Endothelial cell of umbilical vein (primary cell): Measurements from ENCODE around the gene IQCH. TPM values are rescaled to one million over a fixed set of nuclear protein-coding genes. Genes with fewer than 3 reads are reported as not detected.

ENCODE experiments used
- BruUV-seq: library from RNA; stranded (reverse); fragments of 400-500 nt; replicated peaks from 2 replicates; lab custom pipeline; 2021; lab: Mats Ljungman, UMichigan
- CTCF ChIA-PET: fragments of 300-600, 350-600 bp; sonication (Branson Sonifier 250); formaldehyde crosslinking; loops from one replicate; lab custom pipeline; 2021; ENCODE audit warnings: antibody characterized with exemption, inconsistent platforms; lab: Charles Lee
- POLR2A ChIA-PET: fragments of 300-600, 350-600 bp; sonication (Branson Sonifier 250); formaldehyde crosslinking; loops from one replicate; lab custom pipeline; 2021; ENCODE audit warnings: antibody characterized with exemption, inconsistent platforms; lab: Charles Lee
- DNase-seq: peaks from one replicate; pipeline ENCODE4 v3.0.0-alpha.2; 2011; ENCODE audit warnings: low read depth, low spot score
- FAIRE-seq: peaks from 2 replicates; lab custom pipeline; 2011; peaks lifted over from hg19 to GRCh38; lab: Jason Lieb, UNC
- H2AFZ ChIP-seq: 2 replicates; pipeline ENCODE4 v1.6.0; 2012; ENCODE audit warnings: low read depth, low read length, control low read depth, inconsistent platforms
- H3K27ac ChIP-seq: 2 replicates; pipeline ENCODE4 v1.5.1; 2011; ENCODE audit warnings: low read depth, mild to moderate bottlenecking, control low read depth, low read length, moderate library complexity; ENCODE audit not compliant: insufficient read depth
- H3K27me3 ChIP-seq, 2 experiments: 2 replicates each; pipeline versions ENCODE4 v1.6.0 to v1.6.1; 2011; ENCODE audit warnings: low read length in 2 of 2, mixed read lengths in 1 of 2; ENCODE audit not compliant: control insufficient read depth in 2 of 2, insufficient read depth in 2 of 2
- H3K36me3 ChIP-seq, 2 experiments: 2 replicates in 1 of 2; 3 replicates in 1 of 2; pipeline ENCODE4 v1.5.1; 2011; ENCODE audit warnings: low read length in 2 of 2, mild to moderate bottlenecking in 1 of 2, moderate library complexity in 1 of 2; ENCODE audit not compliant: control insufficient read depth in 2 of 2, insufficient read depth in 2 of 2; ENCODE audit errors: extremely low read depth in 1 of 2
- H3K4me1 ChIP-seq: 3 replicates; pipeline ENCODE4 v1.5.1; 2011; ENCODE audit warnings: mild to moderate bottlenecking, low read length; ENCODE audit not compliant: control insufficient read depth, insufficient read depth; ENCODE audit errors: extremely low read depth
- H3K4me2 ChIP-seq: 2 replicates; pipeline ENCODE4 v1.6.1; 2011; ENCODE audit warnings: low read length, control low read depth, mixed read lengths; ENCODE audit not compliant: insufficient read depth
- H3K4me3 ChIP-seq, 3 experiments: fragments of 200-600 bp in 1 of 3; sonication (generic), shearing (Covaris generic) in 1 of 3; replicated peaks in 1 of 3; 2 replicates each; pipeline ENCODE4 v1.5.1; 2011 to 2016; ENCODE audit warnings: control low read depth in 3 of 3, low read length in 3 of 3, mild to moderate bottlenecking in 2 of 3, inconsistent platforms in 1 of 3, low read depth in 1 of 3, moderate library complexity in 1 of 3; ENCODE audit not compliant: insufficient read depth in 1 of 3
- H3K79me2 ChIP-seq: 2 replicates; pipeline ENCODE4 v1.6.0; 2012; ENCODE audit warnings: low read length, inconsistent platforms; ENCODE audit not compliant: control insufficient read depth, insufficient read depth
- H3K9ac ChIP-seq: replicated peaks from 2 replicates; pipeline ENCODE3; 2011; ENCODE audit warnings: low read length, control low read depth; ENCODE audit not compliant: insufficient read depth; ENCODE audit errors: extremely low read depth
- H3K9me1 ChIP-seq: replicated peaks from 3 replicates; pipeline ENCODE4 v1.6.0; 2011; ENCODE audit warnings: mild to moderate bottlenecking, low read length; ENCODE audit not compliant: control insufficient read depth, insufficient read depth; ENCODE audit errors: extremely low read depth
- H3K9me3 ChIP-seq: replicated peaks from 2 replicates; pipeline ENCODE4 v1.5.1; 2012; ENCODE audit warnings: low read length, inconsistent platforms; ENCODE audit not compliant: control insufficient read depth, insufficient read depth
- H4K20me1 ChIP-seq: replicated peaks from 2 replicates; pipeline ENCODE3; 2011; ENCODE audit warnings: mild to moderate bottlenecking, low read length; ENCODE audit not compliant: control insufficient read depth, insufficient read depth; ENCODE audit errors: extremely low read depth
- EZH2 ChIP-seq: IDR thresholded peaks from 2 replicates; pipeline ENCODE4 v1.6.1; 2012; ENCODE audit warnings: borderline replicate concordance, low read depth, mild to moderate bottlenecking, moderate library complexity, low read length, inconsistent platforms; ENCODE audit not compliant: severe bottlenecking
- FOS ChIP-seq: IDR thresholded peaks from 2 replicates; pipeline ENCODE4 v1.6.1; 2011; ENCODE audit warnings: mild to moderate bottlenecking, low read length, moderate library complexity, borderline replicate concordance; ENCODE audit not compliant: insufficient read depth
- GATA2 ChIP-seq: IDR thresholded peaks from 2 replicates; pipeline ENCODE4 v1.7.0; 2011; ENCODE audit warnings: low read depth, mild to moderate bottlenecking, moderate library complexity, mixed read lengths, low read length; ENCODE audit not compliant: insufficient read length, insufficient read depth
- JUN ChIP-seq: IDR thresholded peaks from 2 replicates; pipeline ENCODE4 v1.6.1; 2011; ENCODE audit warnings: borderline replicate concordance, low read depth; ENCODE audit not compliant: insufficient read length, insufficient read depth
- MYC ChIP-seq: IDR thresholded peaks from one replicate; pipeline ENCODE4 v1.6.1; 2011; ENCODE audit warnings: mild to moderate bottlenecking, low read depth, low read length
- POLR2A ChIP-seq: IDR thresholded peaks from 2 replicates; pipeline ENCODE4 v1.6.1; 2012; ENCODE audit warnings: low read depth, mild to moderate bottlenecking, control low read depth, low read length
- POLR2AphosphoS5 ChIP-seq: IDR thresholded peaks from 2 replicates; pipeline ENCODE4 v1.6.1; 2012; ENCODE audit warnings: low read depth, mild to moderate bottlenecking, control low read depth, low read length, moderate library complexity; ENCODE audit not compliant: insufficient read depth
- dilution Hi-C: fragments of 300-500 bp; cut with MboI; formaldehyde crosslinking; loops from one replicate; pipeline ENCODE4 v1.15.0; 2019; ENCODE audit warnings: low sequenced_read_pairs; ENCODE audit not compliant: extremely low pct_ligation_motif_present
- intact Hi-C: fragments of 100-400 bp; cut with micrococcal nuclease; formaldehyde crosslinking; loops from one replicate; pipeline ENCODE4 v1.10.0; 2022
- polyA plus RNA-seq, 4 experiments: library from polyadenylated mRNA; depleted of rRNA in 3 of 4; stranded (reverse) in 3 of 4; unstranded in 1 of 4; fragments of >200 nt; gene quantifications; 2 replicates each; pipeline versions ENCODE4 v1.2.1 to v1.2.3, GENCODE V29; 2011 to 2012; ENCODE audit warnings: missing spikeins in 1 of 4
- total RNA-seq: library from RNA; stranded (reverse); gene quantifications from 2 replicates; pipeline ENCODE4 v1.2.3, GENCODE V29; 2021
- TF ChIP-seq, protein P1 (sequence below), 2 donors: IDR thresholded peaks; 1 replicate in 1 of 2; 2 replicates in 1 of 2; pipeline ENCODE4 v1.5.1; 2011; ENCODE audit warnings: low read length in 2 of 2, mild to moderate bottlenecking in 2 of 2, moderate library complexity in 2 of 2, control low read depth in 1 of 2, inconsistent platforms in 1 of 2, low read depth in 1 of 2; ENCODE audit not compliant: insufficient read depth in 1 of 2; ENCODE audit errors: extremely low read depth in 1 of 2

The IQCH gene
- total and polyA plus RNA-seq, 2 donors (not counting 3 experiments of a cell fraction or from before 2014, with no cell fraction given) = 0.29 to 0.51 TPM

DNA sequence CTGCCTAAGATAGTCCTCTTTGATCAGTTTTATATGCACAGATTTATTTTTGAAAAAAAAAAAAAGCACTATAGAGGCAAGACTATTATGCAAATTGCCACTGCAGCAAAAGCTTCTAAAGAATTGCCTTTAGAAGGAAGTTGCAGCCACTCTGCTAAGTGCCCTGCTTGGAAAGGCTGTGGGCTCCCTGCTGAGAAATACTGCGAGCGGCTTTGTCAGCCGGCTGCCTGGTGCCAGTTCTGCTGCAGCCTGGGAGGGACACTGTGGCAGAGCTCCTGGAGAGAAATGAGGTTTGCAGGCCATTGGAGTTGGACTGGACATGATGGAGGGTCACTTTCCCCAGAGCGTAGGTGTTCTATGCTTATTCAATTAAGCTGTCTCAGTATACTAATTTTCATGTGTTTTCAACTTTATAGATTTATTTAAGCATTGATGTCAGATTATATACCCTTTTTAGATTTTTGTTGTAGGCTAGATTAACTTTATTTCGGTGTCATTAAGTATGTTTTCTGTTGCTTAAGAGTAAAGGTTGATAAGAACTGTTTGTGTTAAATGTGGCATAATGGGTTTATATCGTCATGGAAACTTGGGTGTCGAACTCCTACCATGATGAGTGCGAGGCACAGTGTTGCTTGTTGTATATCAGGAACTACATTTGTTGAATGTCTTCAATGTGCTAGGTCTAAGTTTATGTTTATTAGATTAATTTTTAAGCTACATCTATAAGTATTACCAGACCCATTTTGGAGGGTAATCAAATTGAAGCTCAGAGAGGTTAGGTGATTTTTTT lies 294.5 kb downstream of the IQCH start:
- H3K9me1 ChIP-seq = no peaks in the 10 kb centered on the region
- no peaks in the 10 kb centered on the region for H3K79me2 ChIP-seq
- no peak overlapping the region for H2AFZ ChIP-seq
- H3K27ac ChIP-seq = no peak overlapping the region
- H3K4me2 ChIP-seq = no peak overlapping the region
- no peaks in the 10 kb centered on the region for H3K4me1 ChIP-seq
- H3K4me3 ChIP-seq = no peak overlapping the region
- H3K9ac ChIP-seq = no peak overlapping the region
- H3K9me3 ChIP-seq = no peaks in the 10 kb centered on the region
- H3K27me3 ChIP-seq = no peaks in the 10 kb centered on the region
- no TSS peak for BruUV-seq
- intact Hi-C loops = loop anchor here (10.0 kb wide), 1 partner anchor 94 kb away; no protein-coding TSS in a partner anchor
- no peak for TF ChIP-seq POLR2A
- no peak for TF ChIP-seq FOS
- no peak for DNase-seq
- ChIA-PET POLR2A (no interaction called here), CTCF (interaction anchor here (0.8 to 0.9 kb wide), 2 partner anchors 11 to 13 kb away, joined by 3 read pairs; no protein-coding TSS in a partner anchor)
- no peak for FAIRE-seq
- no peaks in the 10 kb centered on the region for H3K36me3 ChIP-seq
- dilution Hi-C loops = no loop called here
- no peaks in the 10 kb centered on the region for H4K20me1 ChIP-seq

DNA sequence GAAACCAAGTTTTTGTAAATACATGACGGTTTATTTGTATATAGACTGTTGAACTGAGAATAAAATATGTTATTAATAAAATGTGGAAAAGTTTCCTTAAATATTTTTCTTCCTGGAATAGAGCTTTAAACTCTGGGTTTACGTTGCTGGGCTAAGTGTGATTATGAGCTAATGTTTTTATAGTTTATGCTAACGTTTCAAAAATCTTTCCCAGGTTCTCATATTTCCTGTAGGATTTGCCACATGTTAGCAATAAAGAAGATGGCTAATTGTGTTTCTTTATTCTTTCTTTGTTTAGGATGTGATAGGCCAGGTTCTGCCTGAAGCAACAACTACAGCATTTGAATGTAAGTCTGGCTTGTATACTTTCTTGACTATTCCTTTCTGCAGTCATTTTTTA lies 295.1 kb downstream of the IQCH start:
- Histone ChIP-seq H4K20me1 (no peaks in the 10 kb centered on the region), H3K9ac (no peak overlapping the region), H3K9me1 (no peaks in the 10 kb centered on the region), H3K9me3 (no peaks in the 10 kb centered on the region), H3K4me1 (no peaks in the 10 kb centered on the region), H3K27me3 (no peaks in the 10 kb centered on the region), H3K79me2 (no peaks in the 10 kb centered on the region), H3K36me3 (no peaks in the 10 kb centered on the region), H3K4me3 (no peak overlapping the region), H3K4me2 (no peak overlapping the region), H3K27ac (no peak overlapping the region), H2AFZ (no peak overlapping the region)
- FAIRE-seq = no peak
- no TSS peak for BruUV-seq
- TF ChIP-seq GATA2 (no peak), JUN (no peak), EZH2 (no peak), POLR2A (no peak), POLR2AphosphoS5 (no peak), MYC (no peak)
- TF ChIP-seq, protein P1, sequence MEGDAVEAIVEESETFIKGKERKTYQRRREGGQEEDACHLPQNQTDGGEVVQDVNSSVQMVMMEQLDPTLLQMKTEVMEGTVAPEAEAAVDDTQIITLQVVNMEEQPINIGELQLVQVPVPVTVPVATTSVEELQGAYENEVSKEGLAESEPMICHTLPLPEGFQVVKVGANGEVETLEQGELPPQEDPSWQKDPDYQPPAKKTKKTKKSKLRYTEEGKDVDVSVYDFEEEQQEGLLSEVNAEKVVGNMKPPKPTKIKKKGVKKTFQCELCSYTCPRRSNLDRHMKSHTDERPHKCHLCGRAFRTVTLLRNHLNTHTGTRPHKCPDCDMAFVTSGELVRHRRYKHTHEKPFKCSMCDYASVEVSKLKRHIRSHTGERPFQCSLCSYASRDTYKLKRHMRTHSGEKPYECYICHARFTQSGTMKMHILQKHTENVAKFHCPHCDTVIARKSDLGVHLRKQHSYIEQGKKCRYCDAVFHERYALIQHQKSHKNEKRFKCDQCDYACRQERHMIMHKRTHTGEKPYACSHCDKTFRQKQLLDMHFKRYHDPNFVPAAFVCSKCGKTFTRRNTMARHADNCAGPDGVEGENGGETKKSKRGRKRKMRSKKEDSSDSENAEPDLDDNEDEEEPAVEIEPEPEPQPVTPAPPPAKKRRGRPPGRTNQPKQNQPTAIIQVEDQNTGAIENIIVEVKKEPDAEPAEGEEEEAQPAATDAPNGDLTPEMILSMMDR (IDR thresholded peaks at IDR 0.05; ENCODE audit: extremely low read depth in 1 of 2, insufficient read depth in 1 of 2, low read depth in 1 of 2, low read length in 2 of 2) = no peak
- POLR2A ChIA-PET = no interaction called here
- DNase-seq = no peak
- CTCF ChIA-PET = interaction anchor here (0.8 to 0.9 kb wide), 2 partner anchors 11 to 13 kb away, joined by 3 read pairs; no protein-coding TSS in a partner anchor
- dilution Hi-C loops = no loop called here
- intact Hi-C loops = loop anchor here (10.0 kb wide), 1 partner anchor 95 kb away; no protein-coding TSS in a partner anchor
